Activated CD8-positive, alpha-beta T cell treated with anti-CD3 and anti-CD28 coated beads, Interleukin-2, amount 10 ng/mL, durations not matched to agents 7 days and 5 days (primary cell): Measurements from ENCODE around the gene UQCR10. TPM values are rescaled to one million over a fixed set of nuclear protein-coding genes. Genes with fewer than 3 reads are reported as not detected.

Experiments
- ATAC-seq: fragments of 150-1000 bp; cut with Tn5 transposase; one replicate; pipeline ENCODE4 v1.10.0; 2021; ENCODE audit warnings: moderate library complexity
- CTCF ChIA-PET: fragments of 350-600 bp; sonication (Branson Sonifier 250); formaldehyde crosslinking; loops from one replicate; lab custom pipeline; 2021; ENCODE audit warnings: antibody characterized with exemption; lab: Charles Lee
- POLR2A ChIA-PET: fragments of 350-600 bp; sonication (Branson Sonifier 250); formaldehyde crosslinking; loops from one replicate; lab custom pipeline; 2021; ENCODE audit warnings: antibody characterized with exemption; lab: Charles Lee
- DNase-seq: peaks from one replicate; pipeline ENCODE4 v3.0.0-alpha.2; 2020
- H3K27ac Mint-ChIP-seq: one replicate; pipeline ENCODE4 v1.8.0; 2021; ENCODE audit warnings: mild to moderate bottlenecking, mixed read lengths
- H3K27me3 Mint-ChIP-seq: one replicate; pipeline ENCODE4 v1.8.0; 2021; ENCODE audit warnings: low read depth, mixed read lengths
- H3K36me3 Mint-ChIP-seq: one replicate; pipeline ENCODE4 v1.8.0; 2021; ENCODE audit warnings: low read depth, mixed read lengths
- H3K4me1 Mint-ChIP-seq: one replicate; pipeline ENCODE4 v1.8.0; 2021; ENCODE audit warnings: low read depth, mixed read lengths
- H3K4me3 Mint-ChIP-seq: one replicate; pipeline ENCODE4 v1.8.0; 2021; ENCODE audit warnings: mild to moderate bottlenecking, mixed read lengths
- H3K9me3 Mint-ChIP-seq: one replicate; pipeline ENCODE4 v1.8.0; 2022; ENCODE audit warnings: mixed read lengths; ENCODE audit not compliant: insufficient read depth
- total RNA-seq, 2 experiments: library from RNA; stranded (reverse); gene quantifications; one replicate each; pipeline ENCODE4 v1.2.3, GENCODE V29; 2021

Gene UQCR10
- total RNA-seq, 2 experiments from 2014 or later, result 102 to 103 TPM

GRCh38 chr22:29816980-29817379, 49.8 kb downstream of the UQCR10 start:
- ChIA-PET CTCF (interaction anchor here (1.6 kb wide), 1 partner anchor 188 kb away, joined by 5 read pairs; no protein-coding TSS in a partner anchor), POLR2A (no interaction called here)
- H3K27me3 Mint-ChIP-seq, result no peaks in the 10 kb centered on the region
- H3K4me1 Mint-ChIP-seq, result peaks cover 11% of the 10 kb centered on the region
- H3K4me3 Mint-ChIP-seq, result no peak overlapping the region
- H3K9me3 Mint-ChIP-seq, result no peaks in the 10 kb centered on the region
- ATAC-seq (no peak), DNase-seq (no peak)
- peaks cover 66% of the 10 kb centered on the region for H3K36me3 Mint-ChIP-seq
- no peak overlapping the region for H3K27ac Mint-ChIP-seq

DNA sequence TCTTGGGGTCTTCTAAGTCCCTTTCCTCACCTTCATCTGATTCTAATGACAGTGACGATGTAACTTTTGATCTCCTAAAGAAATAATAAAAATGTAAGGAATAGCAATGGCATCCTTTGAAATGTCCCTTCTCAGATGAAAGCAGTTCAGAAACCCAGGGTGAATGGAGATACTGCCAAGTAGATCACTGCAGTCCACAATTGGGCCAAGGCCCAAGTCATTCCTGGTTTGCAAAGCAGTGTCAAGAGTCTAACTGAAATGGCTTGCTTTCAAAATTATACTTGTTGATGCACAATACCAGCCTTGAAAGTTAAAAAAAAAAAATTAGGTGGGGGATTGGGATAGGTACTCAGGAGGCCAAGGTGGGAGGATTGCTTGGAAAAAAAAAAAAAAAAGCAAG, 50.6 kb downstream of the UQCR10 start:
- DNase-seq, result no peak
- CTCF ChIA-PET, result interaction anchor here (1.6 kb wide), 1 partner anchor 188 kb away, joined by 5 read pairs; no protein-coding TSS in a partner anchor
- Mint-ChIP-seq H3K4me1 (peaks cover 16% of the 10 kb centered on the region), H3K4me3 (no peak overlapping the region), H3K27me3 (no peaks in the 10 kb centered on the region), H3K27ac (no peak overlapping the region), H3K9me3 (no peaks in the 10 kb centered on the region), H3K36me3 (peaks cover 64% of the 10 kb centered on the region)
- ATAC-seq, result no peak
- POLR2A ChIA-PET, result no interaction called here

DNA sequence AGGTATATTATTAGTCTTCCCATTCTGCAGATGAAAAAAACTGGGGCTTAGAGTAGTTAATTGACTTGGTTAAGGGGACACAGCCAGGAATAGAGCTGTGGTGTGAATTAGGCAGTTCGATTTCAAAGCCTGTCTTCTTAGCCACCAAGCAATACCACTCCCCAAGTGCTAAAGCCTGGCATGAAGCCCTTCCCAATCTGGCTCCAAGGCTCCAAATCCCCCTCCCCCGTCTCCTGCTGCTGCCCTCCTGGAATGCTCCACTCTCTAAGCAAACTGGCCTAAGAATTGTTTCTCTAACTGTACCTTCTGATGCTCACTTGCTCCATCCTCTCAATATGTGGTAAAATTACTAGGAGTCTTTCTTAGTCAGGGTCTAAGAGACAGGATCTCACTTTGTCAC, 52.3 kb downstream of the UQCR10 start:
- ATAC-seq, result no peak
- POLR2A ChIA-PET, result interaction anchor here (1.7 kb wide), 1 partner anchor 18 kb away, joined by 5 read pairs; the partner anchor contains the start of gene ASCC2

More for the DNA sequence above, 52.3 kb downstream of the UQCR10 start:
- Mint-ChIP-seq H3K27ac (no peak overlapping the region), H3K27me3 (no peaks in the 10 kb centered on the region), H3K9me3 (no peaks in the 10 kb centered on the region), H3K36me3 (peaks cover 64% of the 10 kb centered on the region), H3K4me3 (no peak overlapping the region), H3K4me1 (peaks cover 16% of the 10 kb centered on the region)
- DNase-seq, result no peak
- CTCF ChIA-PET, result no interaction called here

Other genes starting within 250 kb of the UQCR10 start
- 10 to 100 TPM; 53.1 to 60.7 TPM for gene THOC5, start 213.6 kb upstream of the UQCR10 start, total RNA-seq
- gene NIPSNAP1, start 186.3 kb upstream of the UQCR10 start, total RNA-seq, result 10 to 100 TPM; 35.7 to 38.2 TPM
- gene NF2, start 163.7 kb upstream of the UQCR10 start, total RNA-seq, result 10 to 100 TPM; 60.6 to 61.2 TPM
- not detected for gene CABP7, start 47.4 kb upstream of the UQCR10 start, total RNA-seq
- gene ZMAT5, start 362 bp upstream of the UQCR10 start, total RNA-seq, result 10 to 100 TPM; 19.0 to 21.8 TPM
- 10 to 100 TPM; 86.5 to 91.4 TPM for gene ASCC2, start 70.9 kb downstream of the UQCR10 start, total RNA-seq
- 10 to 100 TPM; 21.1 to 26.0 TPM for gene MTMR3, start 115.8 kb downstream of the UQCR10 start, total RNA-seq